Activated CD4-positive, alpha-beta T cell treated with anti-CD3 and anti-CD28 coated beads for 36 hours (primary cell): ENCODE results near the gene ADCYAP1R1. TPM values are rescaled to one million over a fixed set of nuclear protein-coding genes. Genes with fewer than 3 reads are reported as not detected.

Experiments used
- ATAC-seq: fragments of 200-7000 bp; cut with Tn5 transposase; one replicate; pipeline ENCODE4 v1.10.0; 2021; ENCODE audit warnings: mild to moderate bottlenecking, moderate library complexity
- CTCF ChIA-PET: fragments of 350-600 bp; sonication (Branson Sonifier 250); formaldehyde crosslinking; loops from one replicate; lab custom pipeline; 2021; ENCODE audit warnings: antibody characterized with exemption; lab: Charles Lee
- POLR2A ChIA-PET: fragments of 350-600 bp; sonication (Branson Sonifier 250); formaldehyde crosslinking; loops from one replicate; lab custom pipeline; 2021; ENCODE audit warnings: antibody characterized with exemption, inconsistent platforms; lab: Charles Lee
- DNase-seq: peaks from one replicate; pipeline ENCODE4 v3.0.0-alpha.2; 2020
- H3K27ac Mint-ChIP-seq: one replicate; pipeline ENCODE4 v1.8.0; 2021; ENCODE audit warnings: mixed read lengths
- H3K27me3 Mint-ChIP-seq: one replicate; pipeline ENCODE4 v1.8.0; 2021; ENCODE audit warnings: mixed read lengths
- H3K36me3 Mint-ChIP-seq: one replicate; pipeline ENCODE4 v1.8.0; 2021; ENCODE audit warnings: low read depth, mixed read lengths
- H3K4me1 Mint-ChIP-seq: one replicate; pipeline ENCODE4 v1.8.0; 2021; ENCODE audit warnings: mixed read lengths
- H3K4me3 Mint-ChIP-seq: one replicate; pipeline ENCODE4 v1.8.0; 2021; ENCODE audit warnings: mild to moderate bottlenecking, moderate library complexity, mixed read lengths
- H3K9me3 Mint-ChIP-seq: one replicate; pipeline ENCODE4 v1.8.0; 2021; ENCODE audit warnings: low read depth, mixed read lengths
- intact Hi-C, 2 experiments: fragments of 100-400 bp; cut with DNase I in 1 of 2; cut with micrococcal nuclease in 1 of 2; formaldehyde crosslinking; loops; one replicate each; pipeline versions ENCODE4 v1.14.2 to v1.15.1; 2022 to 2024; cut with DNase I, micrococcal nuclease
- total RNA-seq, 2 experiments: library from RNA; stranded (reverse); gene quantifications; one replicate each; pipeline ENCODE4 v1.2.3, GENCODE V29; 2021

The ADCYAP1R1 gene
- total RNA-seq, 2 experiments from 2014 or later: not detected

GRCh38 chr7:31094271-31094670 lies 42.2 kb downstream of the ADCYAP1R1 start:
- no peak for DNase-seq
- intact Hi-C loops: no loop called here
- Mint-ChIP-seq H3K4me3 (no peak overlapping the region), H3K27ac (no peak overlapping the region), H3K27me3 (peaks cover 5% of the 10 kb centered on the region), H3K36me3 (no peaks in the 10 kb centered on the region), H3K4me1 (no peaks in the 10 kb centered on the region), H3K9me3 (no peaks in the 10 kb centered on the region)
- no peak for ATAC-seq
- POLR2A ChIA-PET: no interaction called here
- CTCF ChIA-PET: interaction anchor here (0.9 kb wide), 1 partner anchor 37 kb away, joined by 3 read pairs; no protein-coding TSS in a partner anchor

DNA sequence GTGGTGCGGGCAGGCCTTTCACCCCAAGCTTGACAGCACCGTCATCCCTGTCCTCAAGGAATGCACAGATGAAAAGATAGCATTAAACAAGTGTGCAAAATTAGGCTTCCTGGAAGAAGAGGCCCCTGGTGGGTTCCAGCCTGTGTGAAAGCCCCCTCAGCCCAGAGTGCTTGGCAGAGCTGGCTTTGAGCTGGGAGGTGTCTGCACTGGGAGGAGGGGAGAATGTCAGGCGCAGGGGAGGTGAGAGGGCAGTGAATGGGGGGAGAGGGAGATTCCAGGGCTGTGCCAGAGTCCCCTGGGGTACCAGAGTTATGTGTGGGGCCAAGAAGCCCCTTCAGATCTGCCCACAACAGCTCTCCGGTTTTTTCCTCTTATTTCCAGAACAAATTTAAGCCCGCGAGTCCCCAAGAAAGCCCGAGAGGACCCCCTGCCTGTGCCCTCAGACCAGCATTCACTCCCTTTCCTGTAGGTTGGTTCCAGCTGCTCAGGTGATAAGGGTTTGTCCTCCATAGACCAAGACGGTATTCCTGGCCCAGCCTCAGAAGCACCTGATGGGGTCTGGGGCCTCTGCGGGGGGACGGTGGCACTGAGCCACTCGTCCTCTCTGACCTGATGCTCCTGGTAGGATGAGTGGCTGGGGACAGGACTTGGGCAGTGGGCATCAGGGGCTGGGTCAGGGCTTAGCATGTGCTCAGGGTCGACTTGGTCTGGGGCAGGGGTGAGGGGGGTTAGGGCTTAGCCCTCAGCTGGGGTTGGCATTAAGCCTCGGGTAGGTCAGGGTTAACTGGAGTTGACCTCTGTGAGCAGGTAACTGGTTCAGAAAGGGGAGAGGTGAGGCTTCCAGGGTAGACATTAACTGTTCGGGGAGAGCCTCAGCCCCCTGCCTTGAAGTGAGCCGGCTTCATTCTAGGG lies 43.4 kb downstream of the ADCYAP1R1 start:
- H3K27me3 Mint-ChIP-seq: peaks cover 7% of the 10 kb centered on the region
- ATAC-seq (no peak), DNase-seq (no peak)
- H3K36me3 Mint-ChIP-seq: no peaks in the 10 kb centered on the region
- H3K4me3 Mint-ChIP-seq: no peak overlapping the region
- intact Hi-C loops: no loop called here
- no peaks in the 10 kb centered on the region for H3K4me1 Mint-ChIP-seq
- no peaks in the 10 kb centered on the region for H3K9me3 Mint-ChIP-seq
- ChIA-PET CTCF (no interaction called here), POLR2A (interaction anchor here (0.6 kb wide), 1 partner anchor 111 kb away, joined by 3 read pairs; no protein-coding TSS in a partner anchor)
- no peak overlapping the region for H3K27ac Mint-ChIP-seq

DNA sequence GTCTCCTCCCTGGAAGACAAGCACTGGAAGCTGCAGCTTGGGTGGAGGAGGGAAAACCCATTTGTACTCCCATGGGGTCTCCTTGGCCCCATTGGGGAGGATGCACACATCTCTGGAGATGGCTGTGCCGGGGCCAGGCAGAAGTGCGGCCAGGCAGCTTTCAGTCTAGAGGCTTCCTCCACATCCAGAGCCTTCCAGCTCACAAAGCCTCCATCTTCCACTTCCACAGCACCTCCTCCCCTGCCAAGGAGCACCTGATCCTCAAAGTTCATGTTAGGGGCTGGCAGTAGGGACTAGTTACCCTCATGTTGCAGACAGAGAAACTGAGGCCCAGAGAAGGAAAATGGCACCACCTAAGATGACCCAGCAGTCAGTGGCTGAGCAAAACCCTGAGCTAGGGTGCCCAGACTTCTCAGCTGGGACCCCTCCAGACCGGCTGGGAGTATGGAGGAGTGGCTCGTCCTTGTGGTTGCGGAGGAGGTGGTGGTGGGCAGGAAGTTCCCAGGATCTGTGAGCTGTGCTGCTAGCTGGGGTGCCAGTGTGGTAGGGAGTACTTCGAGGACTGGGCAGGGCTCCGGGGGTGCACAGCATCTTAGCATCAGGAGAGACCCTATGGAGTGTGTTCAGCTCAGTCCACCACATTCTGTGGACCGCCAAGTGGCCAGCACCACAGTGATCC lies 44.2 kb downstream of the ADCYAP1R1 start:
- Mint-ChIP-seq H3K27ac (no peak overlapping the region), H3K27me3 (peaks cover 7% of the 10 kb centered on the region), H3K4me3 (no peak overlapping the region), H3K9me3 (no peaks in the 10 kb centered on the region), H3K36me3 (no peaks in the 10 kb centered on the region), H3K4me1 (no peaks in the 10 kb centered on the region)
- ChIA-PET CTCF (interaction anchor here (2.5 kb wide), 1 partner anchor 26 kb away, joined by 8 read pairs; no protein-coding TSS in a partner anchor), POLR2A (interaction anchor here (0.6 kb wide), 1 partner anchor 111 kb away, joined by 3 read pairs; no protein-coding TSS in a partner anchor)
- DNase-seq (no peak), ATAC-seq (no peak)
- intact Hi-C loops: no loop called here

- intact Hi-C loops: no loop called here
- POLR2A ChIA-PET: no interaction called here
- Mint-ChIP-seq H3K27me3 (peaks cover 7% of the 10 kb centered on the region), H3K36me3 (no peaks in the 10 kb centered on the region), H3K4me3 (no peak overlapping the region), H3K4me1 (no peaks in the 10 kb centered on the region), H3K27ac (no peak overlapping the region), H3K9me3 (no peaks in the 10 kb centered on the region)
- ATAC-seq (no peak), DNase-seq (no peak)
- CTCF ChIA-PET: interaction anchor here (2.5 kb wide), 1 partner anchor 26 kb away, joined by 8 read pairs; no protein-coding TSS in a partner anchor
These were observed 44.8 kb downstream of the ADCYAP1R1 start for GRCh38 chr7:31096877-31097258.

DNA sequence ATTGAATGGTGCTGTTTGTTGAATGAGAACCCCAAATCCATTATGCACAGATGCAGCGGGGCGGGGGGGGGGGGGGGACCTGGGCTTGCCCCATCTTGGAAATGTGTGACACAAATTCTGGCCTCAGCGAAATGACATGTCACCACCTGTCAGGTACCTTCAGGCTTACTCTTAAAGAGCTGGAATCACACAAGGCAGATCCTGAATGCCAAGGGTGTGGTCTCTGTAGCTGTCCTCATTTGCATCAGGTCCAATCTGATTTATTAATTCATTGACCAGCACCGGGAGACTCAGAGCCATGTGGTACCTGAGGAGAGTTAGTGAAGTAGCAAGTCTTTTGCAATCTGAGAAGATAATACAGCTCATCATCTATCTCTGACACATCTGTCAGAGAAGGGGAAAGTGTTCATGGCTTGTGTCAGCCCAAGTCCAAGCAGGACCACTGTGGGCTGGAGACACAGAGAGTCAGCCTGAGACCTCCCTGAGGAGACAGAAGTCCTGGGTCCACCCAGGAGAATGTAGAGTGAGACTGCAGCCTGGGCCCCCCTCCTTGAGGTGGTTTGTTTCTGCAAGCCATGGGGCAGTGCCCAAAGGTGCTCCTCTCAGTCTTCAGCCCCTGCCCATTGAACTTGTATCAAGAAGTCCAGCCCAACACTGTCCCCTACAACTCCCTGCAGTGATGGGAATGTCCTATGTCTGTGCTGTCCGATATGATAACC lies 46.7 kb downstream of the ADCYAP1R1 start:
- CTCF ChIA-PET: interaction anchor here (2.5 kb wide), 1 partner anchor 24 kb away, joined by 8 read pairs; no protein-coding TSS in a partner anchor
- intact Hi-C loops: no loop called here
- peaks cover 3% of the 10 kb centered on the region for H3K27me3 Mint-ChIP-seq
- H3K9me3 Mint-ChIP-seq: no peaks in the 10 kb centered on the region
- H3K36me3 Mint-ChIP-seq: no peaks in the 10 kb centered on the region
- H3K27ac Mint-ChIP-seq: no peak overlapping the region
- no peaks in the 10 kb centered on the region for H3K4me1 Mint-ChIP-seq
- ATAC-seq (no peak), DNase-seq (no peak)
- H3K4me3 Mint-ChIP-seq: no peak overlapping the region
- POLR2A ChIA-PET: no interaction called here

GRCh38 chr7:31099451-31100444 lies 47.6 kb downstream of the ADCYAP1R1 start:
- Mint-ChIP-seq H3K36me3 (no peaks in the 10 kb centered on the region), H3K27me3 (peaks cover 2% of the 10 kb centered on the region), H3K27ac (no peak overlapping the region), H3K4me1 (no peaks in the 10 kb centered on the region), H3K4me3 (no peak overlapping the region), H3K9me3 (no peaks in the 10 kb centered on the region)
- DNase-seq (no peak), ATAC-seq (no peak)
- ChIA-PET POLR2A (no interaction called here), CTCF (interaction anchor here (0.7 kb wide), 1 partner anchor 69 kb away, joined by 3 read pairs; no protein-coding TSS in a partner anchor)
- intact Hi-C loops: no loop called here

DNA sequence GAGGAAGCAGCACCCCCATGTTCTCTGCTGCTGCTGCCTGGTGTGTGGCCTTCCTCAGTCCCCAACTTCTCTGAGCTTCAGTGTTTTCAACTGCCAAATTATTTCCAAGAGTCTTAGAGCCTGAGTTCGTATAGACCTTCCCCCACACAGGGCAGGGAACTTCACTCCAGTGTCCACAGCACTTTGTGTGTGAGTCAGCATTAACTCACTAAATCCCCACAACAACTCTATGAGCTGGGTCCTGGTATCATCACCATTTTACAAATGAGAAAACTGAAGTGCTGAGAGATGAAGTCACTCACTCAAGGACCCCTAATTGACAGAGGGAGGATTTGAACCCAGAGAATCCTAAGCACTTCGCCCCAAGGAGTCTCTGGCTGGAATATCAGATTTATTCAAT lies 48.3 kb downstream of the ADCYAP1R1 start:
- H3K36me3 Mint-ChIP-seq: no peaks in the 10 kb centered on the region
- POLR2A ChIA-PET: no interaction called here
- no peak overlapping the region for H3K27ac Mint-ChIP-seq
- intact Hi-C loops: no loop called here
- CTCF ChIA-PET: no interaction called here
- ATAC-seq (no peak), DNase-seq (no peak)
- peaks cover 2% of the 10 kb centered on the region for H3K27me3 Mint-ChIP-seq
- H3K4me3 Mint-ChIP-seq: no peak overlapping the region
- no peaks in the 10 kb centered on the region for H3K9me3 Mint-ChIP-seq
- no peaks in the 10 kb centered on the region for H3K4me1 Mint-ChIP-seq

GRCh38 chr7:31100871-31101270 lies 48.8 kb downstream of the ADCYAP1R1 start:
- DNase-seq (no peak), ATAC-seq (no peak)
- H3K9me3 Mint-ChIP-seq: no peaks in the 10 kb centered on the region
- no peaks in the 10 kb centered on the region for H3K4me1 Mint-ChIP-seq
- intact Hi-C loops: no loop called here
- H3K27ac Mint-ChIP-seq: no peak overlapping the region
- no peak overlapping the region for H3K4me3 Mint-ChIP-seq
- H3K36me3 Mint-ChIP-seq: no peaks in the 10 kb centered on the region
- peaks cover 2% of the 10 kb centered on the region for H3K27me3 Mint-ChIP-seq
- ChIA-PET CTCF (no interaction called here), POLR2A (no interaction called here)

DNA sequence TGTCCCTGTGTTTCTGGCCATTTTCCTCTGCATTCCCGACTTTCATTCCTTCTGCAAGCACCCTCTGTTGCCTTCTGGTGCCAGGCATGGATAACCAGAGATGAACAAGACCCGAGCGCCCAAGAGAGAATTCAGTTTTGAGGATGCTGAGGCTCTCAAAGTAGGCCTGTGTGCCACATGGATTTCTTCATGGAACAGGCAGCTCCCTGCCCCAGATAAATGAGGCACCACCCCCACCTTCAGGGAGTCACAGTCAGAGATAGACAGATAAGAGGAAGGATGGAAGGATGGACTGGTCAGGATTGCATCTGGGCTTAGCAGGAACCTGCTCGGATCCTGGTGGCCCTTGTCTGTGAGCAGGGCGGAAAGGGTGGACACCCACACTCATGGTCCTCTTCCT lies 49.4 kb downstream of the ADCYAP1R1 start:
- no peak for ATAC-seq
- Mint-ChIP-seq H3K27me3 (peaks cover 2% of the 10 kb centered on the region), H3K4me3 (no peak overlapping the region), H3K4me1 (no peaks in the 10 kb centered on the region), H3K36me3 (no peaks in the 10 kb centered on the region), H3K9me3 (no peaks in the 10 kb centered on the region), H3K27ac (no peak overlapping the region)
- ChIA-PET CTCF (interaction anchor here (0.6 kb wide), 1 partner anchor 21 kb away, joined by 3 read pairs; no protein-coding TSS in a partner anchor), POLR2A (interaction anchor here (0.5 kb wide), 1 partner anchor 1934 kb away, joined by 4 read pairs; no protein-coding TSS in a partner anchor)
- intact Hi-C loops: no loop called here
- no peak for DNase-seq

DNA sequence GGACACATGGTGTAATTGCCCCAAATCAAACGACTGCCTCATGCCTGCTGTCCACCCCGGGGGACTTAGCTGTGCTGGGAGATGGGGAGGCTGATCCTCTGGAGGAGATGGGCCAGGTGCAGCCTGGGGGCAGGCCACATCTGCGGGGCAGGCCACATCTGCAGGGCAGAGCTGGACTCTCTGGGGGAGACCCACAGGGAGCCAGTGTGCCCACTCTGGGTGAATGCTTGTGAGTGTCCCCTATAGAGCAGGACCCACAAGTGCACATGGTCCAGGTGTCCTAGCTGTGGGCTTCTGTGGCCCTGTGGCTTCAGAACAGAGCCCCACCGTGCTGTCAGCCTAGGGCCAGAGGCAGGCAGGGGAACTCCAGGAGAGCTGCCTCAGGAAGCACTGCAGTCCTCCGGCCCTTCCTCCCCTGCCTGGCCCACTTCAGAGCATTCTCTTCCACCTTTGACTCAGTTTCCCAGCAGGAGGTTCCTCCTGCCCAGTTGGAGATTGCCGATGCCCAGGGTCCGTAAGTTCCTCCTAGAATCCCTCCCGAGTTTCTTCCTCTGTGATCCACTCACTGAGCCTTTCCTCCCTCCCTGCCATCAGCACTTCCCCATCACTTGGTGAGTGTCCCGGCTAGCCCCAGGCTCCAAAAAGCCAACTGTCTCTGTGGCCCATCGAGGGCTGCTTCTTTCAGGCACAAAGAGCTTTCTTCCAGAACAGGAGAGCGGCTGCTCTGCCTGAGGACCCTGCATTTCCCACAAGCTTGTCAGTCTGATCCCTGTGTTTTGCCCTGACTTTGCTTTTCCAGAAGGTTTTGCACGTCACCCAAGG lies 50.3 kb downstream of the ADCYAP1R1 start:
- Mint-ChIP-seq H3K4me3 (no peak overlapping the region), H3K4me1 (no peaks in the 10 kb centered on the region), H3K36me3 (no peaks in the 10 kb centered on the region), H3K9me3 (no peaks in the 10 kb centered on the region), H3K27me3 (peaks cover 2% of the 10 kb centered on the region), H3K27ac (no peak overlapping the region)
- intact Hi-C loops: no loop called here
- ChIA-PET POLR2A (no interaction called here), CTCF (interaction anchor here (0.6 kb wide), 1 partner anchor 20 kb away, joined by 3 read pairs; no protein-coding TSS in a partner anchor)
- no peak for DNase-seq
- ATAC-seq: no peak
